Right renal cortex interstitium (tissue), 3 donors: Measurements from ENCODE around the gene NTRK3. TPM values are rescaled to one million over a fixed set of nuclear protein-coding genes. Genes with fewer than 3 reads are reported as not detected.

Experiments
- DNase-seq, 3 donors: peaks; one replicate each; pipeline ENCODE4 v3.0.0-alpha.2; 2013; ENCODE audit warnings: low read depth in 3 of 3, low spot score in 2 of 3
- polyA plus RNA-seq, 3 donors: library from polyadenylated mRNA; unstranded; fragments of 120-200 nt; gene quantifications; one replicate each; pipeline ENCODE4 v1.2.1, GENCODE V29; 2013; ENCODE audit not compliant: insufficient read length in 3 of 3

The NTRK3 gene
- polyA plus RNA-seq, 3 donors = 7.9 to 13.2 (median 10.9) TPM

DNA sequence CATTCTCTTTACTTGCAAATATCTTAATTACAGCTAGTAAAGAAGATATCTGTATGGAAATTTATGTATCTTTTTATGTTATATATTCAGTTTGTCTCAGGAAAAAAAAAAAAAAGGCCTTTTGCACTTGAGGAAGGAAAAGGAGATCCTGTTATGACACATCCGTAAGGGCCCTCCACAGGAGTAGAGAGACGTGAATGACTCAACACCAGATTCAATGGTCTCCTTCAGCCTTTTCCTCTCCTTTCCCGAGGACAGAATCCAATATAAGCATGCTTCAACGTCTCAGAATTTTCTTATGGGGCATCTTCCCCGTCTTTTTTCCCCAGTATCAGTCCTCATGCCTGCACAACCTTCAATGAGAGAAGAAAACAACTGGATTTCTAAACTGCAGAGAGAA is 340.3 kb downstream of the NTRK3 start:
- no peak for DNase-seq

DNA sequence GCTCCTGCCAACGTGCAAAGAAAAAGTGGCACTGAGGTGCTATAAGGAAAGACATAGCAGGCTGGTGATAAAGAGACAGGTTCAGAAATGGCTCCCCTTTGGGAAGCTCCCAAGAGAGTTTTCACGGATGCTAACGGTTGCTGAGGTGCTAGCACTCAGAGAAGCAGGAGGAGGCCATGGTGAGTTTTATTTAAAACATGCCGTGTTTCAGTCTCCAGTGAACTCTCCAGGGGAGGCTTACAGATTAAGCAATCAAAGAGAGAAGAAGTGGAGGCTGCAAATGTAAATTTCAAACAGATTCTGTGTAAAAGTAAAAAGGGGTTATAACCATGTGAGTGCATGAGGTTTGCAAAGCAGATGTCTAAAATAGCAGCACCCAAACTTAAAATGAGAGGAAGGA is 346.2 kb downstream of the NTRK3 start:
- DNase-seq = no peak

DNA sequence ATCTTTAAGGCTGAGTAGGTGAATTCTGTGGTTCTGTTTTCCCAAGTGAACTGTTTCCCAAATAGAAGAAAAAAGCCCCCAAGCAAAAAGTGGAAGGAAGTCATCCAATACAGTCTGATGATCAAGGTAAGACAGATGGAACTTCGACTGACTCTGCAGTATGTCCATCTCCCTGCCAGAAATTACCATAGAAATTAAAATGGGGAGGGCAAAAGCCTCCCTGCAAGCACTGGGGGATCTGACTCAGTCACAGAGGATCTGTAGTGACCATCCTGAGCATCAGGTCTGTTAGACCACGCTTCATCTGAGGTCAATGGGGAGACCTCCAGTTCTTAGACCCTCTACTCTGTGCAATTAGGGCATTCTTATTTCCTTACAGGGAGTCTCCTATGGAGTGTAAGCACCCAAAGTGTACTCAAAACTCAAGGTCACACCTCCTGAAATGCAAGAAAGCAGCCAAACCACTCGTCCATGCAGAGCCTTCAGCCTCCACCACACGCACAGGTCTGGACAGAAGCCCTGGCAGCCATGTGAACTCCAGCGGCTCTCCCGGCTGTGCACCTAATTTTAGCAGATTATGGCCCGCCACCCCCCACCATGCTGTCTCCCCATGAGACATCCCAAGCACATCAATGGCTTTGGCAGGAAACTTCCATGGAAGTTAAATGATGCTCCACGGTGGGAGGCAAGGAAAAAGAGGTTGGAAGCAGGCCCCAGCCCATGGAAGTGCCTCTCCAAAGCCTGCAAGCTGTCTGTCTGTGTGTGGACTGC is 348.7 kb downstream of the NTRK3 start:
- DNase-seq = no peak

- no peak for DNase-seq
Measured at GRCh38 chr15:87906444-87906843, 350.1 kb downstream of the NTRK3 start.

DNA sequence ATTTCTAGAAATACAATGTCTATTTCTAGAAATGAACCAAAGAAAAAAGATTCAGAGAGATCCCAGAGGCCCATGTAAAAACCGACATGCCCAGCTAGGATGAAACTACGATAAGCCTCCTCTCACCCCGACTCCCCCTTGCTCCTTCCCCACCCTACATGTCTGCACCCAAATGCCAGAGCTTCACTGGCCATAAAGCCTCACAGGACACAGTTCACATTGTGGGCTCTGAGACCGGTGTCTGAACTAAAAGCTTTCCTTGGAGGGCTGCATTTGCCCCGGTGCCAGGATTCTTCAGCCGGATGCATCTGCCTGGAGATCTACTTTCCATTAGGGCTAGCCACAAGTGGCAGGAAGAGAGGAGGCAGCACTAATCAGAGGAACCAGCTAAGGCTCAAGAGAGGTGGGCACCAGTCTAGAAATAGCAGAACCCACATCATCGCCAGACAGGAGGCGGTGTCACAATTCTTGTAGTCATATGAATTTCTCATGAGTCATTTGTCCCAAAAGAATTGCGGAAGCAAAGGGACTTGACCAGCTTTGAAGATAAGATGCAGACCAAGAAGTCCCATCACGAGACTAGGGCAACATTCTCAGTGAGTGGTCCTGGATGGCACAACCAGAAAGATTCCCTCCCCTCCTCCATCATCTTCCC is 353.6 kb downstream of the NTRK3 start:
- DNase-seq = no peak

DNA sequence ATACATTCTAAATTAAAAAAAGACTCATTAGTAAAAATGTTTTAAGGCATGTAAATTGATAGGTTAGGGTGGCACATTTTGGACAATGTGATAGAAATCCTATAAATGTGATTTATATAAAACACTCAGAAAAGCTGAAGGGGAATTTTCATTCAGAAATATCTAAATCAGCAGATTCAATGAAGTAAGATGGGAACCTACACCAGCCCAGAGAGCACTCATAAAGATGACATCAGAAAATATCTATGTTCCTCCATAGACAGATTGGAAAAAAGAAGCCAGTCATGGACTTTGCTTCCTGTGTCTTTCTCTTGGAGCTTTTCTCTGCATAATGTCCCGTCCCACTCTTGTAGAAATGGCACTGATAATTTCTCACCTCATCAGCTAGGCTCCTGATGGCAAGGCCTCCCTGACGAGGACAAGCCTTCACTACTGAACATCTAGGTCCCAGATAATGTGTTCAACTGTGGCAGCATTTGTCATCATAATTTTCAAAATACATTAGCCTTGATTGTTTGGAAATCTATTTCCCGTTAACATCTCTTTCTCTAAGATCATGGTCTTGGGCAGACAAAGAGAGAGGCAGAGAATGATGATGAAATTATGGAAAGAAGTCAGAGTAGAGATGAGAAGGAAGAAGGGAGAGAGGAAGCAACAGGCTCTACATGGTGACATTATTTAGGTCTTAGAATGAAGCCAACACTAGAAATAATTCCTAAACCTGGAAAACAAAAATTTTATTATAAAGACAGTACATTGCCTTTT is 354.4 kb downstream of the NTRK3 start:
- no peak for DNase-seq

GRCh38 chr15:87901008-87901407 is 355.5 kb downstream of the NTRK3 start:
- no peak for DNase-seq

DNA sequence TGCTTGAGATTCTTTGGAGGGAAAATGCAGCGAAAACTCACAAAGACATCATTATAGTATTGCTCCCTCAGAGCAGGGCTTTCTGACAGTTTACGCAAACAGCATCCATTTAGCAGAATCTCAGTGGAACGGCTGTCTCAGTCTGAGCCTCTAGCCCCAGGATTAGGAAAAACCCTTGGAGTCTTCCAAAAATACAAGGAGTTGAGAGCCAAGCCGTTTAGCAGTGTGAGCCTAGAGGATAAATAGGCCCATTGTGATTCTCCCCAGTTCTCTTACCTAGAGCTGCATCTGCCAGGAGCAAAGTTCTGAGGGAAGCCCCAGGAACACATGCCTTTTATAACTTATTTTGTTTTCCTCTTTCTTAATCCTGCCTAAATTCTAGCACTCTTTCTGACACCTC is 359.6 kb downstream of the NTRK3 start:
- no peak for DNase-seq

DNA sequence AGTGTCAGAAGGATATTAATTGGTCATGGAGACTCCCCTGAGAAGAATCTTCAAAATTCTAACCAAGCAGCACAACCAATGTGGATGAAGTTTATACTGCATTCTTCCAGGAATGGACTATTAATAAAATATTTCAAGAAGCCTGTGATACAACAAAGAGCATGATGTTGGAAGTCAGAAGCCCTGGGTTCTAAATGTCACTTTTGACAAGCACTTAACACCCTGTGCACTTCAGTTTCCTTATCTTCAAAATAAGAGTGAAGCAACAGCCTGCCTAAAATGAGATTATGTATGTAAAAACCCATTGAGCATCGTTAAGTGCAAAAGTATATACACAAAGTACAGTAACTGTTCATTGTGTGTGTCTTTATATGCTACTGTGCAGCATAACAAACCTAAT is 369.4 kb downstream of the NTRK3 start:
- DNase-seq = no peak

DNA sequence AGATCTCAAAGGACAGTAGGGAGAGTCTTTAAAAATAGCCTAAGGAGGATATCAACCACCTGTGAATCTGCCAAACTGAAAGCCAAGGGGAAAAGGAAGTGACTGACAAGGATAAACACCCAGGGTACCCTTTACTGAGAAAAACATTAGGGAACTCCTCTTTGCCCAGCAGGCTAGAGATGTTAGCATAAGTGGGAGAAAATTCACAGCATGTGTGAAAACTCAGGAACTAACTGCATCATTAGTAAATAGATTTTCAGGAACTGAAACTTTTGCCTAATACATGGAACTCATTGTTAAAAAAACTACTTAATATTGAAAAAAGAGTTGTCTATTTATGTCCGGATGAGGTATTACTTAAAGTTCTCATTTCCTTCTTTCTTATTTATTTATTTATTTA is 375.5 kb downstream of the NTRK3 start:
- DNase-seq = no peak

GRCh38 chr15:87877822-87878542 is 378.6 kb downstream of the NTRK3 start:
- no peak for DNase-seq

DNA sequence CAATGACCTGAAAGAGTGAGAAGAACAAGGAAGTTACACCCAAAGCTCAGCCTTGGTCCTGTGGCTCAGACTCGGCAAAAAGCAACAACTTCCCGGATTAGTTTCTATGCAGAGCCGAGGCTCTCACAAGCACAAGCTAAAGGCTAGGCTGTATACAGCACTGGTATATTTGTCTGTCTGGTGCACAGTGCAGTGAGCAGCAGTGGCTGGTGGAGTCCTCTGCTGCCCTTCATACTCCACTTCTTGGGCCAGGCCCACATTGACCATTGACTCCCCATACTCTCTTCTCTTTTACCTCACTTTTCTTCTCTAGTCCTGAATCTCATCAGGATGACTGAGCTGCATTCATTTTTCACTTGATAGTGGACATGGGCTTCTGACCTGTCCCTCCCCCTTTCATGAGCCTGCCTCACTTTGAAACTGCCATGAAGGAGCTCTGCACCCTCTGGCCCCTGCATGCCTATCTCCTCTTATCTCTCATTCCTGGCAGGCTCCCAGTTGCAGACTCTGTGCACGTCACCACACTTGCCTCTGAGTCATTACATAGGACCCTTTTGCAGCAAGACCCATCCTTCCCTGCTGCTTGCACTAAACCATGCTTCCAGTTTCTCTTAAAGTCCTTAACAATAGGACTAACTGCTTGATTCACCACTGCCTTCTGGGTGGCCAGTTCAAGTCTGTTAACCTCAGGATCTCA is 379.3 kb downstream of the NTRK3 start:
- DNase-seq = no peak

GRCh38 chr15:87874896-87875711 is 381.4 kb downstream of the NTRK3 start:
- peak in 1 of 3 donors; percentile 15 for DNase-seq

DNA sequence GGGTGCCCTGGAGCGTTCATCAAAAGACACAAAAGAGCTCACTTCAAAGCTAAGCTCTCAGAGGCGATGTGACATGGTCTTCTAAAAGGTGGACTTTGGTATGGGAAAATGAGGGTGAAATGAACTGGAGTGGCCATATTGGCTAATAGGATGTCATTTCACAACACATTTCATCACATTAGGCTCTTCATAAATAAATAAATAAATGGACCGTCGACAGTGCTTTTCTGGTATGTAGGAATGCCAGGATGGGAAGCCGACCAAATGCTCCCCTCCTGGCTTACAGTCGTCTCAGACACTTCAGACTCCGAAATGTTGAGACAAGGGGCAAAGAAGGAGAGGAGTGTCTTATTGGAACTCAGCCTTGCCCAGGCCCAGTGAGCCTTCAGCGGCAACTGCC is 383.0 kb downstream of the NTRK3 start:
- no peak for DNase-seq

GRCh38 chr15:87871731-87872320 is 384.7 kb downstream of the NTRK3 start:
- no peak for DNase-seq

DNA sequence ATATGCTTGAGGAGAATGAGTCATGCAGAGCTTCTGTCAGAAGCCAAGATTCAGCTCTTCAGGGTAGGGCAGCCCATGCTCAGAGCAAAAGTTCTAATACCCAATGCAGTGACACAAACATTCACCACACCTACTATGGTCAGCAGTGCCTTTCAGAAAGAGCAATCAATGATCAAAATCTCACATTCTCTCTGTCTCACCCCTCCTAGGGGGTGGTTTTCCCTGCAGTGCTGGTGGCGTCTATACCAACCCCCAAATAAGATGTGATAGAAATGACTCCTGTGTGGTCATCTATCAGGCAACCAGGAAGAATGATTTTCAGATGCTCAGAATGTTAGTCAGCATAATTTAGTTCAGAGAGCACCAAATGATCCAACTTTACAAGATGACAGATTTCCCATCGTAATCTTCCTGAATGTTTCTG is 385.3 kb downstream of the NTRK3 start:
- no peak for DNase-seq

DNA sequence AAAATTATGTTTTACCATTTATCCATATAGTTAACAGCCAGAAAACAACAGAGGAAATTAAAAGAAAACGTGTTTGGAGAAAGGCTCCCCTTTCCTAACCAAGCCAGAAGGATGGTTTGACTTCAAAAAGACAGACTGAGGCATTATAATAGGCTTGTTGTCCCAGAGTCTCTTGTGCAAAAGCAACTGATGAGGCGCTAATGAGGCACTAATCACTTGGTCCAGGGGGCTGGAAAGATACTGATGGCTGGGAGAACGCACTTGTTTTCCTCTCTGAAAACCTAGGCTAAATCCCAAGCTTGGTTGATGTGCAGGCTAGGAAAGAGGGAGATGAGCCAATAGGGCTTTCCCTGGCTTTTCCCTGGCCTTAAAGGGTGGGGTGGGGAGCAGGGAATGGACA is 389.6 kb downstream of the NTRK3 start:
- no peak for DNase-seq

DNA sequence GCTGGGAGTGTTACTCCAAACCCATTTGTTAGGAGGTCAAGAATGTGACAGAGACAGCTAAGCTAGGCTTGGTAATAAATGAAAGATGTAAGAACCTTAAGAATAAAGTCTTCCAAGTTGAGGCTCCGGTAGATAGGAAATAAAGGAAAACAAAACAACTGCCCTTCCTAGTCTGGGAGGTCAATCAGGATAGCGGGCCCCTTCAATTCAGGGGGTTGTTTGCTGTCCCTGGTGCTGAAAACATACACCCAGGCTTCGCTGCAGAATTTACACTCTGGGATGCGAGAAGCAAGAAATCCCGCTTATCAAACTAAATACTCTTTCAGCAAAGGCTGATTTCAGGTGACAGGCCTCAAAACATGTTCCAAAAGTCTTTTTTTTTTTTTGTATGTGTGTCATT is 393.4 kb downstream of the NTRK3 start:
- peak in 2 of 3 donors; percentile 10 to 21 for DNase-seq

- DNase-seq = no peak
Measured at GRCh38 chr15:87860743-87861142, 395.8 kb downstream of the NTRK3 start.
